K562 (cell line): ENCODE measurements around the gene ERH. TPM values are rescaled to one million over a fixed set of nuclear protein-coding genes. Genes with fewer than 3 reads are reported as not detected.

Experiments used
- ATAC-seq: fragments of 200-7000 bp; cut with Tn5 transposase; 3 replicates; pipeline ENCODE4 v1.9.1; 2020; ENCODE audit warnings: moderate library complexity
- BruUV-seq: library from RNA; stranded (reverse); fragments of 400-500 nt; replicated peaks from 2 replicates; lab custom pipeline; 2021; lab: Mats Ljungman, UMichigan
- CTCF ChIA-PET: fragments of 300-600 bp; formaldehyde crosslinking; extraction: SDS; loops from one replicate; lab custom pipeline; 2021; ENCODE audit warnings: low intra/inter-chr PET ratio; lab: Yijun Ruan, JAX
- POLR2A ChIA-PET: fragments of 300-600, 350-650 bp; sonication (Branson Sonifier 250); formaldehyde crosslinking; extraction: SDS; loops from one replicate; lab custom pipeline; 2021; ENCODE audit warnings: antibody characterized with exemption, inconsistent platforms; lab: Yijun Ruan, JAX
- DNase-seq, 4 experiments: peaks; one replicate each; pipeline versions ENCODE4 v3.0.0 to v3.0.0-alpha.2; 2011 to 2018; ENCODE audit warnings: low spot score in 3 of 4, mixed read lengths in 3 of 4; ENCODE audit errors: extremely low read depth in 1 of 4
- FAIRE-seq: peaks from 2 replicates; lab custom pipeline; 2011; peaks lifted over from hg19 to GRCh38; lab: Jason Lieb, UNC
- H2AFZ ChIP-seq: 2 replicates; pipeline ENCODE4 v1.6.0; 2011; ENCODE audit warnings: low read depth, low read length, control low read depth, inconsistent platforms
- H3K27ac ChIP-seq: fragments of 200-600 bp; 3 replicates; pipeline ENCODE4 v1.8.0; 2011; ENCODE audit warnings: low read depth, mild to moderate bottlenecking, control low read depth, inconsistent platforms, low read length, moderate library complexity, mixed read lengths; ENCODE audit errors: extremely low read depth
- H3K27me3 ChIP-seq, 2 experiments: fragments of 300-600 bp in 1 of 2; 2 replicates in 1 of 2; 3 replicates in 1 of 2; pipeline versions ENCODE4 v1.6.0 to v1.8.0; 2011; ENCODE audit warnings: inconsistent platforms in 2 of 2, low read length in 2 of 2, mild to moderate bottlenecking in 1 of 2, mixed read lengths in 1 of 2, moderate library complexity in 1 of 2; ENCODE audit not compliant: control insufficient read depth in 2 of 2, insufficient read depth in 2 of 2
- H3K36me3 ChIP-seq: fragments of 300-600 bp; 3 replicates; pipeline ENCODE4 v1.8.0; 2011; ENCODE audit warnings: mild to moderate bottlenecking, low read length, inconsistent platforms; ENCODE audit not compliant: control insufficient read depth, insufficient read depth
- H3K4me1 ChIP-seq, 2 experiments: fragments of 200-600 bp in 1 of 2; replicated peaks in 1 of 2; 2 replicates in 1 of 2; 3 replicates in 1 of 2; pipeline versions ENCODE4 v1.5.1 to v1.8.0; 2011; ENCODE audit warnings: inconsistent platforms in 2 of 2, low read length in 2 of 2, mild to moderate bottlenecking in 1 of 2, mixed read lengths in 1 of 2, moderate library complexity in 1 of 2; ENCODE audit not compliant: control insufficient read depth in 2 of 2, insufficient read depth in 2 of 2
- H3K4me2 ChIP-seq: 2 replicates; pipeline ENCODE4 v1.6.1; 2011; ENCODE audit warnings: low read length, control low read depth, inconsistent platforms, mixed read lengths; ENCODE audit not compliant: insufficient read depth
- H3K4me3 ChIP-seq: fragments of 200-600 bp; sonication (generic), shearing (Covaris generic); 2 replicates; pipeline ENCODE4 v1.5.1; 2016; ENCODE audit warnings: control low read depth, inconsistent platforms
- H3K79me2 ChIP-seq: fragments of 200-600 bp; 3 replicates; pipeline ENCODE4 v1.8.0; 2011; ENCODE audit warnings: low read length, inconsistent platforms; ENCODE audit not compliant: control insufficient read depth, insufficient read depth
- H3K9ac ChIP-seq, 2 experiments: 2 replicates each; pipeline versions ENCODE4 v1.6.0 to v1.6.1; 2011; ENCODE audit warnings: low read depth in 2 of 2, low read length in 2 of 2, control low read depth in 1 of 2, inconsistent platforms in 1 of 2, mild to moderate bottlenecking in 1 of 2, mixed read lengths in 1 of 2; ENCODE audit not compliant: insufficient read depth in 1 of 2
- H3K9me1 ChIP-seq: one replicate; pipeline ENCODE4 v1.6.0; 2011; ENCODE audit warnings: inconsistent platforms, mild to moderate bottlenecking, low read length, moderate library complexity; ENCODE audit not compliant: control insufficient read depth, insufficient read depth
- H3K9me3 ChIP-seq: replicated peaks from 2 replicates; pipeline ENCODE4 v1.5.1; 2011; ENCODE audit warnings: low read depth, low read length, inconsistent platforms; ENCODE audit not compliant: control insufficient read depth, insufficient read depth
- H4K20me1 ChIP-seq: replicated peaks from 2 replicates; pipeline ENCODE4 v1.6.1; 2011; ENCODE audit warnings: low read length, inconsistent platforms, mixed read lengths; ENCODE audit not compliant: control insufficient read depth, insufficient read depth
- BRF1 ChIP-seq: IDR thresholded peaks from 3 replicates; pipeline ENCODE4 v1.6.1; 2011; ENCODE audit warnings: borderline replicate concordance, mild to moderate bottlenecking; ENCODE audit not compliant: insufficient read length; ENCODE audit errors: extremely low read depth
- CBX2 ChIP-seq: fragments of 200-600 bp; sonication (generic); IDR thresholded peaks from one replicate; pipeline ENCODE4 v1.6.1; 2012; ENCODE audit warnings: mild to moderate bottlenecking, low read length, inconsistent platforms; ENCODE audit not compliant: insufficient read depth, poor library complexity, severe bottlenecking
- CHD4 ChIP-seq: fragments of 200-600 bp; sonication (generic); IDR thresholded peaks from 3 replicates; pipeline ENCODE4 v1.6.1; 2012; ENCODE audit warnings: low read depth, mild to moderate bottlenecking, mixed read lengths, low read length, inconsistent platforms; ENCODE audit not compliant: insufficient read depth, insufficient replicate concordance, poor library complexity, severe bottlenecking
- ERF ChIP-seq: fragments of 450-650 bp; formaldehyde crosslinking; IDR thresholded peaks from 2 replicates; pipeline ENCODE4 v1.4.0; 2020; ENCODE audit warnings: mild to moderate bottlenecking, mixed read lengths
- HMG20B ChIP-seq: fragments of 250-450 bp; sonication (Bioruptor Pico); IDR thresholded peaks from 2 replicates; pipeline ENCODE4 v1.5.0; 2021; ENCODE audit warnings: mild to moderate bottlenecking
- HMGXB4 ChIP-seq: sonication (generic); formaldehyde crosslinking; IDR thresholded peaks from 2 replicates; pipeline ENCODE4 v1.8.1; 2023; ENCODE audit warnings: mild to moderate bottlenecking, missing genetic modification reagents
- ILF3 ChIP-seq: fragments of 450-650 bp; IDR thresholded peaks from 2 replicates; pipeline ENCODE4 v1.6.1; 2018; ENCODE audit warnings: antibody characterized with exemption, mild to moderate bottlenecking, moderate library complexity, borderline replicate concordance
- NR3C1 ChIP-seq: sonication (generic); formaldehyde crosslinking; IDR thresholded peaks from 2 replicates; pipeline ENCODE4 v1.8.1; 2022; ENCODE audit warnings: missing genetic modification reagents
- PHB2 ChIP-seq: fragments of 450-650 bp; IDR thresholded peaks from 2 replicates; pipeline ENCODE4 v1.6.1; 2017; ENCODE audit warnings: low read depth
- WGBS: fragments of 100-300 bp; shearing (Covaris generic); methylation state at CpG from one replicate; pipeline ENCODE4 v1.1.6; 2016; ENCODE audit warnings: low coverage, mixed read lengths; ENCODE audit not compliant: insufficient coverage; ENCODE audit errors: missing lambda C conversion rate; 5-methylcytosine and 5-hydroxymethylcytosine counted together
- in situ Hi-C: fragments of 300-500 bp; cut with MboI; formaldehyde crosslinking; loops from 4 replicates; pipeline ENCODE4 v1.15.0; 2018; ENCODE audit warnings: inconsistent platforms, mixed read lengths
- intact Hi-C: fragments of 100-400 bp; cut with micrococcal nuclease; formaldehyde crosslinking; loops from 2 replicates; pipeline ENCODE4 v1.14.2; 2022
- polyA plus RNA-seq, 8 experiments: library from polyadenylated mRNA; depleted of rRNA in 4 of 8; stranded (reverse) in 5 of 8; unstranded in 3 of 8; fragments of >200 nt; fragmentation: Nextera tagmentation in 2 of 8; fragmentation: Illumina TruSeq in 1 of 8; extraction: Ambion mirVana in 2 of 8; extraction: Trizol in 1 of 8; gene quantifications; 2 replicates each; pipeline versions ENCODE4 v1.2.1 to v1.2.3, GENCODE V29; 2011 to 2014; ENCODE audit warnings: inconsistent platforms in 1 of 8, missing spikeins in 1 of 8
- total RNA-seq, 7 experiments: library from RNA; depleted of rRNA in 6 of 7; stranded (reverse); fragments of >200 nt in 6 of 7; fragmentation: Illumina TruSeq in 2 of 7; extraction: Trizol in 2 of 7; gene quantifications; 2 replicates each; pipeline versions ENCODE4 v1.2.1 to v1.2.3, GENCODE V29; 2011 to 2021; ENCODE audit warnings: low replicate concordance in 1 of 7
- TF ChIP-seq, protein P1 (sequence below): fragments of 250-450 bp; sonication (Bioruptor Pico); IDR thresholded peaks from 2 replicates; pipeline ENCODE4 v1.8.0; 2021; ENCODE audit warnings: moderate library complexity, mild to moderate bottlenecking, inconsistent platforms

ERH gene
- total and polyA plus RNA-seq, 9 of the 15 experiments (the other 6 are each of a cell fraction or from before 2014, with no cell fraction given), result 78.2 to 474 (median 250) TPM

DNA sequence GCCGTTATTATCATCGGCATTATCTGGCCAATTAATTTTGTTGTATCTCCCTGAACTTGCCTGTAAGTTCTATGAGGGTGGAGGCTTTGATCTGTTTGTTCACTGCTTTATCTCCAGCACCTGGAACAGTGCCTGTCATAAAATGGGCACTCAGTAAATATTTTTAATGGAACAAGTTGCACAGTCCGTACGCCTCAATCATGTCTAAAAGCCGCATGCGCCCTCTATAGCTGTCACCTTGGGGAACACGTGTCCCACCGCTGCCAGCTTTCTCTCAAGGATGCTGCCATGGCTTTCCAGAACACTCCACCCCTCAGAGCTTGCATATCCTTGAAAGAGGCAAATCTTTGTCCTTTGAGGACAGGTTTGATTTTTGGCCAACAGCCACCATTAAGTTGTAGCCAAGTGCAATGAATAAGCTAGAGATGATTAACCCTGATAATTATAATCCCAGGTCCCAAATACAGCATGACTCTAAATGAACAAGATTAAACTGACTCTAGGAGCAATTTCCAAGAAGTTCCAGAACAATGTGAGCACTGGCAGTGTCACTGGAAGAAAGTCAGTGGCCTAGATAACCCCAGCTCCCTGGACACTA is 55.1 kb downstream of the ERH start:
- Histone ChIP-seq H3K27ac (no peak overlapping the region), H3K9me3 (no peaks in the 10 kb centered on the region), H3K9ac (no peak overlapping the region), H3K4me1 (no peaks in the 10 kb centered on the region), H3K4me2 (no peak overlapping the region), H3K27me3 (peaks cover 8 to 49% of the 10 kb centered on the region in 2 experiments; a peak in 4 of 5 replicates), H3K4me3 (no peak overlapping the region), H2AFZ (no peak overlapping the region), H3K36me3 (no peaks in the 10 kb centered on the region), H3K79me2 (no peaks in the 10 kb centered on the region), H4K20me1 (no peaks in the 10 kb centered on the region), H3K9me1 (no peaks in the 10 kb centered on the region)
- in situ Hi-C loops, result no loop called here
- intact Hi-C loops, result no loop called here
- BruUV-seq, result no TSS peak
- ATAC-seq, result no peak
- 4% methylated on average over 7 of the region's 8 CpGs for WGBS
- FAIRE-seq, result no peak
- TF ChIP-seq HMG20B (CRISPR knock-in tag) (no peak), CBX2 (no peak), PHB2 (no peak), NR3C1 (CRISPR knock-in tag) (no peak), CHD4 (no peak), ERF (CRISPR knock-in tag) (no peak)
- CTCF ChIA-PET, result no interaction called here
- POLR2A ChIA-PET, result no interaction called here
- no peak for DNase-seq

DNA sequence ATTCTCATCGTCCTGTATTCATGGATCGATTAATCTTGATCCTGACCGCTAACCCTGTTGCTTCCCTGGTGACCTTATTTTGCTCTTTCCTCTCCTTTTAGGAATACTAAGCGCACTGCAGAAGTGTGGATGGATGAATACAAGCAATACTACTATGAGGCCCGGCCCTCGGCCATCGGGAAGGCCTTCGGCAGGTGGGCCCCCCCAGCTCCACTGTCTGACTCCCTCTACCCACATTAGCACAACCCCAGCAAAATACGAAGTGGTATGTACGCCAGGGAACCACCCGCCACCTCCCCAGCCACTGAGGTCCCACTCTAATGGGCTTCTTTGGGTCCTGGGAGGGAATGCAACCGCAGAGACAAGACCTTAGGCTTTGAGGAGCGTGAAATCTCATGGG is 58.7 kb downstream of the ERH start:
- H4K20me1 ChIP-seq, result no peaks in the 10 kb centered on the region
- H3K36me3 ChIP-seq, result no peaks in the 10 kb centered on the region
- intact Hi-C loops, result no loop called here
- no peak overlapping the region for H2AFZ ChIP-seq
- H3K9me1 ChIP-seq, result no peaks in the 10 kb centered on the region
- no peaks in the 10 kb centered on the region for H3K4me1 ChIP-seq
- in situ Hi-C loops, result no loop called here
- H3K9ac ChIP-seq, result no peak overlapping the region
- WGBS, result 0% methylated on average over 13 of the region's 13 CpGs
- ATAC-seq (no peak), FAIRE-seq (no peak), DNase-seq (no peak)
- peaks cover 8 to 58% of the 10 kb centered on the region in 2 experiments; a peak in 4 of 5 replicates for H3K27me3 ChIP-seq
- H3K4me3 ChIP-seq, result no peak overlapping the region
- BruUV-seq, result no TSS peak
- ChIA-PET POLR2A (no interaction called here), CTCF (no interaction called here)
- no peak overlapping the region for H3K27ac ChIP-seq
- no peaks in the 10 kb centered on the region for H3K79me2 ChIP-seq
- no peaks in the 10 kb centered on the region for H3K9me3 ChIP-seq
- H3K4me2 ChIP-seq, result no peak overlapping the region
- TF ChIP-seq, protein P1, sequence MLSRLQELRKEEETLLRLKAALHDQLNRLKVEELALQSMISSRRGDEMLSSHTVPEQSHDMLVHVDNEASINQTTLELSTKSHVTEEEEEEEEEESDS (CRISPR knock-in tag), result no peak
- TF ChIP-seq BRF1 (no peak), HMGXB4 (CRISPR knock-in tag) (no peak), ILF3 (no peak)
